Gastrocnemius medialis (tissue), 4 donors: ENCODE measurements around the gene FYB1.

ENCODE experiments used
- CTCF ChIP-seq, 5 experiments: fragments of 450-650 bp in 3 of 5; fragments of 200-600 bp in 2 of 5; sonication (generic) in 2 of 5; IDR thresholded peaks in 4 of 5; conservative IDR thresholded peaks in 1 of 5; 1 replicate in 4 of 5; 2 replicates in 1 of 5; pipeline ENCODE4 v1.5.1; 2016 to 2019; ENCODE audit warnings: antibody characterized with exemption in 5 of 5, mild to moderate bottlenecking in 3 of 5, moderate library complexity in 3 of 5
- POLR2A ChIP-seq, 2 donors: fragments of 450-650 bp; IDR thresholded peaks; one replicate each; pipeline ENCODE4 v1.6.1; 2017; ENCODE audit warnings: antibody characterized with exemption in 2 of 2, mild to moderate bottlenecking in 2 of 2, moderate library complexity in 2 of 2

GRCh38 chr5:39257554-39257953, 38.2 kb upstream of the FYB1 start:
- TF ChIP-seq CTCF (IDR thresholded peaks at IDR 0.05 in 4 of 5, conservative IDR thresholded peaks at IDR 0.05 in 1 of 5) (no peak), POLR2A (IDR thresholded peaks at IDR 0.05) (no peak)
